Activated CD4-positive, CD25-positive, alpha-beta regulatory T cell treated with anti-CD3 and anti-CD28 coated beads, Interleukin-2, amount 50 U/mL, for 72 hours (primary cell): Measurements from ENCODE around the gene SPRED2.
A peak's percentile ranks its signal among the peaks of the same experiment; 100 is the strongest.

ENCODE experiments used
- DNase-seq: peaks from one replicate; pipeline ENCODE4 v3.0.0; 2021

SPRED2 gene

DNA sequence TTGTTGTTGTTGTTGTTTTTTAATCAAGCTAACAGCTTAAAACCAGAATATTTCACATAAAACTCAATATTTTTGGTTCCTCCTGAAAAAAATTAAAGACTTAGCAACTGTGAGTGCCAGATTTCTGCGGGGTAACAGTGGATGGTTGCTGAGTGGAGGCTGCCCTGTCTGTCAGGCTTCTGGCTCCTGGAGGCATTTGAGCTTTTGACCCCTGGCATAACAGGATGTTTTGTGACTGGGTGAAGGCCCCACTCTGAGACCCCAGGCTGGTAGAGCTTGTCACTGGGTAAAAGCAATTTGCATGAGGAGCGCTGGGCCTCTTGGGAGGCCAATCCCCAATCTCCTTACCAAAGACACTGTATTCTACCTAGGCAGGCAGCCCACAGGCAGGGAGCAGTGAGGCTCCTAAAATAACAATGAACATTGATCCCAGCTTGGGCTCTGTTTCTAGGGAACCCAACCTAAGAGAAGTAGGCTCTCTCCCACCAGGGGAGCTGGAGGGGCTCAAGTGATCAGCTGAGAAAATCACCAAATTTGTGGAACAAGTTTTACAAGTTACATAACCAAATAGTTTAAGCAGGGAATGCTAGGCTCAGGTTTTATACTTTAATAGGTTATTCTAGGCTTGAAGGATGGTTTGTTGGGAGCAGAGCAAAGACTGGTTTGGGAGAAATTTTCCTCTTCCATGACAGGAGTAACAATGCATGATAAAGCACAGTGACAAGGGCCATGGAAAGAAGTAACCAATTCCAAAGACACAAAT lies 5.9 kb upstream of the SPRED2 start:
- no peak for DNase-seq

DNA sequence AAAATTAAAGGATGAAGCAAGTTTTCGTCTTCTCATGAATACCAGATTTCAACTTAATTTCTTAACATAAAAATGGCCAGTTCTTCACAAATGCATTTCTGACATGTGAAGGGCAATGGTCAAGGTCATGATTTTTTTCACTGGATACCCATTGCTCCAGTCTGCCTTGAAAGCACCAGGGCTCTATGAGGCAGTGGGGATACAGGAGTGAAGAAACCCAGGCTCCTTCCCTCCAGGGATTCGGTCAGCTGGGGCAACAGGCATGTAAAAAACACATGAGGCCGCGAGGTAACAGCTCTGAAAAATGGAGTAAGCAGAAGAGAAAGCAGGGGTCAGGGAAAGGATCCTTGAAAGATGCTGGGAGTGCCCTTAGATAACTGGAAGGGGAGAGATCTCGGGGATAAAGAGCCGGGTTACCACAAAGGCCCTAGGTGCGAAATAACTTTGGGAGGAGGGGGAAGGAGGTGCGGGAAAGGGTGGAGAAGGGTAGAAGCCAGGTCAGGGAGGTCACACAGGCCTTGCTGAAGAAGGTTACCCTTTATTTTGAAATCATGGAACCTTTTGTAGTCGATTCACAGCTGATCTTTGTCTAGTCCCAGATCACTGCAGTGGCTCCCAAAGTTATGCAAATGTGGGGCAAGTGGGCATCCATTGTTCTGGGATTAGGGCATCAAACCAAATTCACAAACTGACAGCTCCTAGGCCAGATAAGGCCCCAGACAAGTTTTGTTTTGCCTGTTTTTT lies 5.2 kb upstream of the SPRED2 start:
- DNase-seq = no peak

DNA sequence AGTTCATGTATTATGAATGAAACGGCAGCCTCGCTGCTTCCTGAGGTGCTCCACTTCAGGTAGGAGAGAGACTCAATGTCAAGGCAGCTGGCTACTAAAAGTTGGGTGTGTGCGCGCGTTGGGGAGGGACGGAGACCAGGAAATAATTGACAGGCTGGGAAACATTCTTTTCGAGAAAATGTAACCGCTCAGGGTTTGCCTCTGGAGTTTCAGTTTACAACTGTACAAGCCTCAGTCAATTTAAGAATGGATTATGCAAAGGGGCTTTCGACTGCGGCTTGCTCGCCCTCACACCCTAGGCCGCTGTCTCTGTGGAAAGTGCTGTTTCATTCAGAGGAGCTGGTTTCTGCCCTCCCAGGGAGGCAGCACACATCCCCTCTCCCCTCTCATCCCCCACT lies 4.4 kb upstream of the SPRED2 start:
- peak; percentile 33 for DNase-seq

- DNase-seq = peak; percentile 47
Observed at GRCh38 chr2:65436169-65436823, 3.9 kb upstream of the SPRED2 start.

DNA sequence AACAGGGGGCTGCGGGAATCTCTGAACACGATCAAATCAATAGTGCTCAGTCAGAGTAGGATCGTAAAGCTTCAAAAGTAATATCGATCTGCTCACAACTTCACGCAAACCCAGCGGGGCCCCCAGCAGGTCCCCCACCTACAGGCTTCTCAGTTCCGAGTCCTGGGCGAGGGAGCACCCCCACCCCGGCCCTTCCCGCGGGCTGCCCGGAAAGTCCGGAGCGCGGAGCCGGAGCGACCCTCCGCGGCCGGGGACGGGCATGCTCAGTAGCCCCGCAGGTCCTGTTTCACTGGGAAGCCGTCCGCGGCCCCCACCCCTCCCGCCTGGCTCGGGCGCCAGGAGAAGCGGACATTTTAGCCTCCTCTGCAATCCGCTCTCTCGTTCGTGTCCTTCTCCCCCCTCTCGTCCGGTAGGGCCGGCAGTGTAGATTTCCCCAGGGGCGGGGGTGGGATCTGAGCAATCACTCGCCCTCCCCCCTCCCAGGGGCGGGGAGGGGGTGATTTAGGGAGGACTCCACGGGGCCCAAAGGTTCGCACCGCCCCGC lies 3.3 kb upstream of the SPRED2 start:
- peak; percentile 34 for DNase-seq

DNA sequence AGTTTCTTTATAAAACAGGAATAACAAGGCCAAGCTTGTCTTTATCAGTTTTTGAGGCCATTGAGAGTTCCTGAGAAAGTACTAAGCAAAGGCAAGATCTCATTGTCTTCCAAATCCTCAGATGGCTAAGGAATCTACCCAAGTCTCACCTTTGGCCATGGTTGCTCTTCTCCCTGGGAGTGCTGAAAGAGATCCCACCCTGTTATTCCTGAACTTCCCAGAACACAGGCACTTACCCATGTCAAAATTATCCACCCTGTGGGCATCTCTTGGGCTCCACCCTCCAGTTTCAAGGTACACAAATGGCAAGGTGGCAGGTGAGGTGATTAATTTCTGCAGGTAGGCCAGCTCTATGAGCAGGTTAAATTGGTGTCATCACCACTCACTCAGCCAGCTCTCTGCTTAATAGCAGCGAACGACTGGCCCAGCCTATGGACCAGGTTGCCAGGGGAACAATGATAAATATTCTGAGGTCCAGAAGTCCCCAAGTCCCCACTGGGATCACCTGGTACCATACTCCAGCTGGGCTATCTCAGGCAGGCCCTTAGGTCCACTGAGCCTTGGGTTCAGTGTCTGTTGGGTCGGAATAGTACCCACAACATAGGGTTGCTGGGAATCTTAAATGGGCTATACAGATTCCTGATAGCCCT lies 2.3 kb upstream of the SPRED2 start:
- DNase-seq = no peak

GRCh38 chr2:65431421-65432226 lies 775 bp downstream of the SPRED2 start:
- peak; percentile 55 for DNase-seq

DNA sequence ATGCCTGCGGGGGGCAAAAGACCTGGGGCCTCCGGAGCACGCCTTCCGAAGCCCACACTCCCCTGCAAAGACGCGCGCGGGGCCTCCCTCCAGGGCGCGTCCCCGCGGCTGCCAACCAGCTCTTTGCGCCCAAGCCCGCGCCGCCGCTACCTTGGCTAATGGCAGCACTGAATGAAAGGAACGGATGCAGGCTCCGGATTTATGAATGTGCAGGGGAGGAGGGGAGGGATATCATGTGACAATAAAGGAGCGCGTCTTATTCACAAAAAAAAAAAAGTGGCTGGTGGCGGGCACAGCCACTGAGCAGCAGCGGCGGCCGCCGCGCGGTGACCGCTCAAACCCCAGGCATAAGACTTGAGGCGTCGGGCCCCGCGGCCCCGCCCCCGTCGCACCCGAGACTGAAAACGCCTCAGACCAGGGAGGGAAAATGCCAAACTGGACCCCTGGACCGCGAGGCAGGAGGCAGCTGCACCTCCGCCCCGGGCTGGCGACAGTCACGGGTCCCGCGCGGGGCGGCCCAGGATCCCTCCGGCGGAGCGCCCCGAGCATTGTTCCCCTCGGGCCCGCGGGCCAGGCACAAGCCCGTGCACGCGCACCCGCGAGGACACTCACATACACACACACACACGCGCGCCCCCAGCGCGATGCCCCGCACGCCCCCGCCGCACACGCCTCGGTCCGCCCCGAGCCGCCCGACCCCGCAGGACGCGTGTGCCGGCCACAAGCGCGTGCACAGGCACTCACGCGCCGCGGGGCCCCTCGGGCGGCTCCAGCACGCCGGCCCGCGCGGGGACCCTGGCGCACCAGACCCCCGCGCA lies 1.6 kb downstream of the SPRED2 start:
- DNase-seq = peak; percentile 53

GRCh38 chr2:65429786-65430602 lies 2.4 kb downstream of the SPRED2 start:
- no peak for DNase-seq

- no peak for DNase-seq
Observed at GRCh38 chr2:65427532-65427931, 4.9 kb downstream of the SPRED2 start.

DNA sequence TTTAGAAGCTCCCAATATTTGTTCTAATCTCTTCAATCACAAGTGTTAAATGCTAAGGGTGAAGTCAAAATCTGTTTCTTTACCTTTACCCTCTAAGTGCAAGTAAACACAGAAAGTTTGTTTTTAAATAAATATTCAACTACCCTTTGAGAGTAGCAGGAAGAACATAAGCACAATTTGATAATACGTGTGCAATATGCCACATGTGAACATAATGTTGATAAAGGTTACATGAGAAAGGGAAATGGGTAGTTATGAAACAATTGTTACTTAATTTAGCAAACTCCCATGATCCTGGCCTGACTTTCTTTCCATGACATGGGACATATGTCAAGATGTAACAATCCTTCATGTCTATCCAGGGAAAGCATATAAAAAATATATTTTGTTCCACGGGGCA lies 7.1 kb downstream of the SPRED2 start:
- DNase-seq = no peak

DNA sequence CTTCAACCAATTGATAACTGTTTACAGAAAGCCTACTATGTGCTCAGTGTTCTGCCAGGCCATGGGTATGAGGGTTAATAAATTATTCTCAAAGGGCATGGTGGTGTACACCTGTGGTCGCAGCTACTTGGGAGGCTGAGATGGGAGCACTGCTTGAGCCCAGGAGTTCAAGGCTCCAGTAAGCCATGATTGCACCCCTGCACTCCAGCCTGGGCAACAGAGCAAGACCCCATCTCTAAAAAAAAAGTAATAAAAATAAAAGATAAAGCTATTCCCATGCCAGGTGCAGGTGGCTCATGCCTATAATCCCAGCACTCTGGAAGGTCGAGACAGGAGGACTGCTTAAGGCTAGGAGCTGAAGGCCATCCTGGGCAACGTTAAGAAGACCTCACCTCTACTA lies 8.0 kb downstream of the SPRED2 start:
- DNase-seq = no peak

GRCh38 chr2:65421432-65421748 lies 11.0 kb downstream of the SPRED2 start:
- no peak for DNase-seq

GRCh38 chr2:65420712-65421431 lies 11.5 kb downstream of the SPRED2 start:
- no peak for DNase-seq

- DNase-seq = no peak
Observed at GRCh38 chr2:65417509-65418085, 14.8 kb downstream of the SPRED2 start.

DNA sequence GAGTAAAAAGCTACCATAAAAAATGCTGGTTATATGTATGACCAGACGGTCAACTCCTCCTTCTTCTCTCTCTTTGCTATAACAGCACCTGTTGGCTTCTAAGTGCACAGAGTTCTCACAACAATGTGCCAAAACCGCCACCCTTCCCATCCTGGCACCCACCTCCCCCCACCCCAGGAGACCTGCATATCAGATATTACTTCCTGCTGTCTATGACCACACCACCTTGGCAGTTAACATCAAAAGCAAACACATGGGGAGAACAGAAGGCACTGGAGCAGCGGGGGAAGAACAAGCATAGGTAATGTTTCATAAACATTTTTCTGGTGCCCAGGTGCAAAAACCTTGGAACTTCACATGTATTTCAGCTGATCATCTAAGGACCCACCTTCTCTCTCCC lies 15.5 kb downstream of the SPRED2 start:
- DNase-seq = no peak

DNA sequence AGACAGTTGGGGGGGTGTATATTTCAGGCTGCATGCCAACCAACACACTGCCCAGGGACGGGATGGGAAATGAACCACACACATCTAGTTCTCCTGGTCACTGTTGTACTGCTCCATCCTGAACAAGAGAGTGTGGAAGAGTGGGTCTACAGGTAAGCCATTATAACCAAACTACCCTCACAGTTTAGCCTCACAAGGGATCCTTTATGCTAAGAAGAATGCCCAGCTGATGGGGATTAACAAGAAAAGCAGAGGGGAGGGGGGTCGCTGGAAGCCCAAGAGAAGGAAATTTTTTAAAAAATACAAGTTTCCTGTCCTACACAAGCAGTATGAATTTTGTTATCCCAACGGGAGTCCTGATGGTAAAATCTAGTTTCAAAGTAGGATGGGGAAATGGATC lies 16.1 kb downstream of the SPRED2 start:
- DNase-seq = no peak

- no peak for DNase-seq
Observed at GRCh38 chr2:65415091-65415490, 17.3 kb downstream of the SPRED2 start.

- no peak for DNase-seq
Observed at GRCh38 chr2:65413610-65414009, 18.8 kb downstream of the SPRED2 start.

GRCh38 chr2:65413106-65413505 lies 19.3 kb downstream of the SPRED2 start:
- DNase-seq = no peak
